Measurements from ENCODE around the gene MTHFD1L. TPM values are rescaled to one million over a fixed set of nuclear protein-coding genes. Genes with fewer than 3 reads are reported as not detected.

The MTHFD1L gene
- total and polyA plus RNA-seq, 11 donors = 1.1 to 13.2 (median 4.2) TPM

- no peaks in the 10 kb centered on the region for H3K36me3 ChIP-seq
- no peak for ATAC-seq
- 73 to 80% (median 77%) methylated on average over 2 of the region's 2 CpGs for WGBS, 4 donors
- no peaks in the 10 kb centered on the region for H3K9me3 ChIP-seq
- no peak for DNase-seq
- no peaks in the 10 kb centered on the region for H3K27me3 ChIP-seq
- H3K27ac ChIP-seq = no peak overlapping the region
- intact Hi-C loops (cut with DNase I) = no loop called here
- H3K4me3 ChIP-seq = no peak overlapping the region
- no peak for TF ChIP-seq CTCF (IDR thresholded peaks at IDR 0.05)
- TF ChIP-seq POLR2A (IDR thresholded peaks at IDR 0.05) = no peak
- peaks cover 0 to 10% (median 0%) of the 10 kb centered on the region in 12 donors for H3K4me1 ChIP-seq
Measured at GRCh38 chr6:150981669-150982068, 116.2 kb downstream of the MTHFD1L start.

DNA sequence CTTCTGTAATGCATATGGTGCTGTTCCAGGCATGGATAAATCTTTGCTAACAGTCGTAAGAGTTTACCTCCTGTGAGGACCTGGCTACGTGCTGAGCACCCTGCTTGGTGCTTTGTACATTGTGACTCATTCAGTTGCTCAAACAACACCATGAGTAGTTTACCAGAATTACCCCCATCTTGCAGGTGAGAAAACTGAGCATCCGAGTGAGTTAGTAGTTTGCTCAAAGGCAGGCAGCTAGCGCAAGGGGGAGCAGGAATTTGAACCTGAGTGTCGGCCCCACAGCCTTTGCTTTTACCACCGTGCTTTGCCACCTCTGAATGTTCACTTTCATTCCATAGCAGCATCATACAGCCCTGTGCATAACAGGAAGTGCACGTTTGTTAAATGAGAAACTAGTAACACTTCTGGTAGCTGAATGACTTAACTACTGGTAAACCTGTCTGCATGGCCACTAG is 121.9 kb downstream of the MTHFD1L start:
- 88 to 91% (median 89%) methylated on average over 6 to 7 of the region's 7 CpGs for WGBS, 4 donors
- H3K27ac ChIP-seq = no peak overlapping the region
- DNase-seq = no peak
- no peak overlapping the region for H3K4me3 ChIP-seq
- TF ChIP-seq CTCF (IDR thresholded peaks at IDR 0.05) (no peak), POLR2A (IDR thresholded peaks at IDR 0.05) (no peak)
- H3K4me1 ChIP-seq = no peaks in the 10 kb centered on the region
- no peaks in the 10 kb centered on the region for H3K9me3 ChIP-seq
- no peak for ATAC-seq
- no peaks in the 10 kb centered on the region for H3K27me3 ChIP-seq
- intact Hi-C loops (cut with DNase I) = no loop called here
- H3K36me3 ChIP-seq = no peaks in the 10 kb centered on the region

DNA sequence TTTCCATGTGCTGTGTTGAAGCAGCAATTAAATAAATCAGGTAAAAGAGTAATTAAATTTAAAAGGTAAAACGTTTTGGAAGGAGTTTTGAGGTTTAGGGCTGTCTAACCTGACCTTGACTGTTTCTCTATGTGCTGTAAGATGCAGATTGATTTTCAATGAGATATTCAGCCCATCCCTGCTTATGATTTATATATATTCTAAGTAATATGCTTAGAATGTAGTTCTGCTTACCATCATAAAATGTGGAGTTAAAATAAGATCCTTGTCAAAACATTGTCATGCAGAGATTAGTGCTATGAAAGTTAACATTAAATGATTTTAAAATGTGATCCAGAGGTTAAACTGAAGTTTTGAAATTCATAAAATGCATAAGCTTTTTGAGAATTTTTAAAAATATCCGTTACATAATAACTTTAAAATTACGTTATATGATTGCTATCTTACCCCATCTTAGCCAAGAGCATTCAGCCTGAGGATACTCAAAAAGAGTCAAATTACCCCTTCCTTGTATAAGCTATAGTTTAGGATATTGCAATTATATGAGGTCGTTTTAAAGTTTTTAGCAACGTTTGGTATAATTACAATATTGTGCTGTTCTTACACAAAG is 122.5 kb downstream of the MTHFD1L start:
- ATAC-seq = no peak
- H3K4me1 ChIP-seq = no peaks in the 10 kb centered on the region
- TF ChIP-seq CTCF (IDR thresholded peaks at IDR 0.05) = no peak
- no peak for TF ChIP-seq POLR2A (IDR thresholded peaks at IDR 0.05)
- H3K36me3 ChIP-seq = no peaks in the 10 kb centered on the region
- no peak overlapping the region for H3K4me3 ChIP-seq
- DNase-seq = no peak
- no peaks in the 10 kb centered on the region for H3K9me3 ChIP-seq
- no peak overlapping the region for H3K27ac ChIP-seq
- no peaks in the 10 kb centered on the region for H3K27me3 ChIP-seq
- intact Hi-C loops (cut with DNase I) = no loop called here
- WGBS, 4 donors = 80 to 86% (median 84%) methylated on average over 5 of the region's 5 CpGs

DNA sequence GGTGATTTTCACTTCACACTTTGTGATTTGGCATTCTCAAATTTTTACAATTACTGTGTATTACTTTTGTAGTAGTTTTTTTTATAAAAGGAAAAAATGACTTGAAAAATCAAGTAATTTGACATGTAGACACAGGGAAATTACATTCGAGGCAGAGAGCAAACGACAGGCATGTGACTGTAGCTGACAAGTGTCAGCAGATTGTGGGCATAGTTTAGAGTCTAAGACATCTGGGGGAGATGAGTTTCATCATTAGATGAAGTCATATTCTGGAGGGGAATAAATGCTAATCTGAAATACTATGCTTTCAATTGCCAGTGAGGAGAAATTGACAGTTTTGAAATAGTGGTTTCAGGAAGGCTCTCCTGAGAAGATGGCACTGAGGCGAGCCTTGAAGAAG is 126.0 kb downstream of the MTHFD1L start:
- Histone ChIP-seq H3K27me3 (no peaks in the 10 kb centered on the region), H3K4me1 (no peaks in the 10 kb centered on the region), H3K9me3 (no peaks in the 10 kb centered on the region), H3K27ac (no peak overlapping the region), H3K36me3 (no peaks in the 10 kb centered on the region), H3K4me3 (no peak overlapping the region)
- ATAC-seq (no peak), DNase-seq (no peak)
- TF ChIP-seq CTCF (IDR thresholded peaks at IDR 0.05) (no peak), POLR2A (IDR thresholded peaks at IDR 0.05) (no peak)
- intact Hi-C loops (cut with DNase I) = no loop called here
- WGBS, 4 donors = 56 to 87% (median 79%) methylated on average over 3 of the region's 3 CpGs
